Measurements from ENCODE around the gene MAPKAPK2. TPM values are rescaled to one million over a fixed set of nuclear protein-coding genes. Genes with fewer than 3 reads are reported as not detected.
"Not testable (repeated sequence)": the region's sequence is repeated elsewhere in the genome, so short reads cannot be mapped to it uniquely, and the experiment has no call there.

Gene MAPKAPK2
- total RNA-seq (2014; rRNA removed; shearing (Covaris generic)), result 25.7 and 32.7 TPM in 2 replicates

- in situ Hi-C loops (cut with HindIII; ENCODE audit: low sequenced_read_pairs), result no loop called here
These were observed at the start of gene MAPKAPK2 for GRCh38 chr1:206684478-206685333. MAPKAPK2 (plus strand) TSS chr1:206684905; CDS start chr1:206685230, 325 bp downstream.

GRCh38 chr1:206635080-206635977, 49.4 kb upstream of the MAPKAPK2 start, which contains the start of gene DYRK3:
DYRK3 (plus strand) TSS chr1:206635536; CDS start chr1:206635704, 168 bp downstream.
- DNase-seq (ENCODE audit: low spot score), result peak; percentile 87
- in situ Hi-C loops (cut with HindIII; ENCODE audit: low sequenced_read_pairs), result no loop called here

More at GRCh38 chr1:206684478-206685333, at the start of gene MAPKAPK2:
- DNase-seq (ENCODE audit: low spot score), result peak; percentile 80

- peak; percentile 27 for DNase-seq (ENCODE audit: low spot score)
- in situ Hi-C loops (cut with HindIII; ENCODE audit: low sequenced_read_pairs), result no loop called here
These were observed 48.7 kb upstream of the MAPKAPK2 start for GRCh38 chr1:206635978-206636345.

GRCh38 chr1:206636671-206637070, 48.0 kb upstream of the MAPKAPK2 start:
- peak; percentile 21 for DNase-seq (ENCODE audit: low spot score)
- in situ Hi-C loops (cut with HindIII; ENCODE audit: low sequenced_read_pairs), result no loop called here

GRCh38 chr1:206637605-206638004, 47.1 kb upstream of the MAPKAPK2 start:
- in situ Hi-C loops (cut with HindIII; ENCODE audit: low sequenced_read_pairs), result no loop called here
- DNase-seq (ENCODE audit: low spot score), result no peak

- DNase-seq (ENCODE audit: low spot score); in situ Hi-C loops (cut with HindIII; ENCODE audit: low sequenced_read_pairs): not testable (repeated sequence)
These were observed 42.6 kb upstream of the MAPKAPK2 start for GRCh38 chr1:206642074-206642473.

- no peak for DNase-seq (ENCODE audit: low spot score)
- in situ Hi-C loops (cut with HindIII; ENCODE audit: low sequenced_read_pairs), result no loop called here
These were observed 41.5 kb upstream of the MAPKAPK2 start for GRCh38 chr1:206643118-206643698.

- in situ Hi-C loops (cut with HindIII; ENCODE audit: low sequenced_read_pairs), result no loop called here
- no peak for DNase-seq (ENCODE audit: low spot score)
These were observed 38.2 kb upstream of the MAPKAPK2 start for GRCh38 chr1:206646504-206646903.

- in situ Hi-C loops (cut with HindIII; ENCODE audit: low sequenced_read_pairs), result no loop called here
- DNase-seq (ENCODE audit: low spot score), result no peak
These were observed 37.5 kb upstream of the MAPKAPK2 start for GRCh38 chr1:206647224-206647623.

- in situ Hi-C loops (cut with HindIII; ENCODE audit: low sequenced_read_pairs), result no loop called here
- no peak for DNase-seq (ENCODE audit: low spot score)
These were observed 35.3 kb upstream of the MAPKAPK2 start for GRCh38 chr1:206649261-206649921.

- in situ Hi-C loops (cut with HindIII; ENCODE audit: low sequenced_read_pairs), result no loop called here
- DNase-seq (ENCODE audit: low spot score), result no peak
These were observed 33.7 kb upstream of the MAPKAPK2 start for GRCh38 chr1:206651014-206651413.

- DNase-seq (ENCODE audit: low spot score), result no peak
- in situ Hi-C loops (cut with HindIII; ENCODE audit: low sequenced_read_pairs), result no loop called here
These were observed 32.5 kb upstream of the MAPKAPK2 start for GRCh38 chr1:206651958-206652890.

- in situ Hi-C loops (cut with HindIII; ENCODE audit: low sequenced_read_pairs), result no loop called here
- DNase-seq (ENCODE audit: low spot score), result no peak
These were observed 30.8 kb upstream of the MAPKAPK2 start for GRCh38 chr1:206653715-206654459.

GRCh38 chr1:206654828-206655227, 29.9 kb upstream of the MAPKAPK2 start:
- in situ Hi-C loops (cut with HindIII; ENCODE audit: low sequenced_read_pairs), result no loop called here
- DNase-seq (ENCODE audit: low spot score), result no peak

- in situ Hi-C loops (cut with HindIII; ENCODE audit: low sequenced_read_pairs), result no loop called here
- DNase-seq (ENCODE audit: low spot score), result no peak
These were observed 29.2 kb upstream of the MAPKAPK2 start for GRCh38 chr1:206655471-206655882.

- no peak for DNase-seq (ENCODE audit: low spot score)
- in situ Hi-C loops (cut with HindIII; ENCODE audit: low sequenced_read_pairs), result no loop called here
These were observed 27.8 kb upstream of the MAPKAPK2 start for GRCh38 chr1:206656936-206657335.

GRCh38 chr1:206657751-206658150, 27.0 kb upstream of the MAPKAPK2 start:
- in situ Hi-C loops (cut with HindIII; ENCODE audit: low sequenced_read_pairs), result no loop called here
- DNase-seq (ENCODE audit: low spot score), result no peak

Data from G401 (cell line).